Measurements from ENCODE around the gene HSD17B11. TPM values are rescaled to one million over a fixed set of nuclear protein-coding genes. Genes with fewer than 3 reads are reported as not detected.
"Not testable (repeated sequence)": the region's sequence is repeated elsewhere in the genome, so short reads cannot be mapped to it uniquely, and the experiment has no call there.

The HSD17B11 gene
- total and polyA plus RNA-seq, 2 donors (not counting 1 experiment from before 2014, with no cell fraction given): 26.5 to 62.2 TPM

DNA sequence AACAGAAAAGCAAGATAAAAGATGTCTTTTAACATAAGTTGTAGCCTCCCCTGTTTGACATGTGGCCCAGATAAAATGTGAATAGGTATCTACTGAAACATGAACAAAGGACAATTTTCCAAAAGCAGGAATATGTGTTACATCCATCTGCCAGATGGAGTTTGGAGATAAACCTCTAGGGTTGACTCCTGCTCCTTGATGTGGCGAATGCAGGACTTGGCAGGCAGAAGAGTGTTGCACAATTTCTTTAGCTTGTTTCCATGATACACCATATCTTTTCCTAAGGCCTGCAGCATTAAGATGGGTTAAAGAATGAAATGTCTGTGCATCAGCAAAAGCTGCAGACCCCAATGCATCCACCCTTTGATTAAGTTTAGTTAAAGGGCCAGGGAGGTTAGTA is 12.7 kb upstream of the HSD17B11 start:
- H3K27ac ChIP-seq (ENCODE audit: low read length in 2 of 2); H2AFZ ChIP-seq (ENCODE audit: insufficient read depth, low read depth, low read length, poor library complexity, severe bottlenecking); H3K9me3 Mint-ChIP-seq (ENCODE audit: insufficient read depth); H3K4me2 ChIP-seq (replicated peaks; ENCODE audit: low read depth, low read length, poor library complexity, severe bottlenecking); POLR2A ChIA-PET; H3K9ac ChIP-seq (ENCODE audit: low read length); H3K27ac Mint-ChIP-seq; DNase-seq; H3K79me2 ChIP-seq (ENCODE audit: control insufficient read depth, insufficient read depth, low read length); H4K20me1 ChIP-seq (ENCODE audit: control insufficient read depth, insufficient read depth, low read length, poor library complexity, severe bottlenecking); H3K4me3 ChIP-seq (ENCODE audit: control extremely low read depth in 1 of 5, extremely low read depth in 1 of 5, insufficient read depth in 1 of 5, low read depth in 2 of 5, low read length in 4 of 5); H3K27me3 ChIP-seq (replicated peaks in 1 of 4; ENCODE audit: control extremely low read depth in 1 of 4, control insufficient read depth in 3 of 4, insufficient read depth in 4 of 4, low read length in 3 of 4); CTCF ChIA-PET; H3K36me3 ChIP-seq (replicated peaks in 1 of 2; ENCODE audit: control extremely low read depth in 1 of 2, control insufficient read depth in 1 of 2, extremely low read depth in 1 of 2, insufficient read depth in 2 of 2, low read length in 1 of 2); ATAC-seq (ENCODE audit: low read depth); intact Hi-C loops (cut with micrococcal nuclease); H3K27me3 Mint-ChIP-seq; H3K4me3 Mint-ChIP-seq: not testable (repeated sequence)
- peaks cover 0 to 14% (median 0%) of the 10 kb centered on the region in 3 donors for H3K9me3 ChIP-seq (ENCODE audit: control extremely low read depth in 1 of 3, control insufficient read depth in 2 of 3, insufficient read depth in 1 of 3, low read length in 2 of 3)
- WGBS (ENCODE audit: insufficient coverage): no CpG with 5 or more reads among the region's 1 CpG
- H3K4me1 Mint-ChIP-seq: peaks cover 18% of the 10 kb centered on the region
- peaks cover 10 to 13% of the 10 kb centered on the region in 2 donors for H3K4me1 ChIP-seq (ENCODE audit: control insufficient read depth in 2 of 2, insufficient read depth in 2 of 2, low read length in 2 of 2)

DNA sequence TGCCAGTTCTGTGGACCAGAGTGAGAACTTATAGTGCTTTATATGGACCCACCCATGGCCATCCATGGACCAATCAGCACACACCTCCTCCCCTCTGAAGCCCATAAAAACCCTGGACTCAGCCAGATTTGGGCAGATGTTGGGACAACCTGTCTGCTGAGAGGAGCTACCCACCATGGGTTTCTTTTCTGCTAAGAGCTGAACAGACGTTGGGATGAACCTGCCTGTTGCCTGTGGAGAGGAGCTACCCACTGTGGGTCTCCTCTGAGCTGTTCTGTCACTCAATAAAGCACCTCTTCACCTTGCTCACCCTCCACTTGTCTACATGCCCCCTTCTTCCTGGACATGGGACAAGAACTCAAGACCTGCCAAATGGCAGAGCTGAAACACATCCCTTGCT is 9.0 kb upstream of the HSD17B11 start:
- intact Hi-C loops (cut with micrococcal nuclease): no loop called here
- Histone ChIP-seq H3K4me1 (ENCODE audit: control insufficient read depth in 2 of 2, insufficient read depth in 2 of 2, low read length in 2 of 2) (no peaks in the 10 kb centered on the region), H3K9me3 (ENCODE audit: control extremely low read depth in 1 of 3, control insufficient read depth in 2 of 3, insufficient read depth in 1 of 3, low read length in 2 of 3) (peaks cover 0 to 14% (median 0%) of the 10 kb centered on the region in 3 donors), H2AFZ (ENCODE audit: insufficient read depth, low read depth, low read length, poor library complexity, severe bottlenecking) (no peak overlapping the region), H3K79me2 (ENCODE audit: control insufficient read depth, insufficient read depth, low read length) (no peaks in the 10 kb centered on the region), H3K9ac (ENCODE audit: low read length) (no peak overlapping the region), H3K27ac (ENCODE audit: low read length in 2 of 2) (no peak overlapping the region), H3K4me3 (ENCODE audit: control extremely low read depth in 1 of 5, extremely low read depth in 1 of 5, insufficient read depth in 1 of 5, low read depth in 2 of 5, low read length in 4 of 5) (no peak overlapping the region), H4K20me1 (ENCODE audit: control insufficient read depth, insufficient read depth, low read length, poor library complexity, severe bottlenecking) (no peaks in the 10 kb centered on the region), H3K27me3 (replicated peaks in 1 of 4; ENCODE audit: control extremely low read depth in 1 of 4, control insufficient read depth in 3 of 4, insufficient read depth in 4 of 4, low read length in 3 of 4) (no peaks in the 10 kb centered on the region), H3K36me3 (replicated peaks in 1 of 2; ENCODE audit: control extremely low read depth in 1 of 2, control insufficient read depth in 1 of 2, extremely low read depth in 1 of 2, insufficient read depth in 2 of 2, low read length in 1 of 2) (no peaks in the 10 kb centered on the region), H3K4me2 (replicated peaks; ENCODE audit: low read depth, low read length, poor library complexity, severe bottlenecking) (no peak overlapping the region)
- CTCF ChIA-PET: interaction anchor here (1.1 kb wide), 1 partner anchor 44 kb away, joined by 3 read pairs; no protein-coding TSS in a partner anchor
- POLR2A ChIA-PET: interaction anchor here (0.7 kb wide), 1 partner anchor 8 kb away, joined by 3 read pairs; no protein-coding TSS in a partner anchor
- Mint-ChIP-seq H3K27me3 (no peaks in the 10 kb centered on the region), H3K4me3 (no peak overlapping the region), H3K27ac (no peak overlapping the region), H3K4me1 (no peaks in the 10 kb centered on the region), H3K9me3 (ENCODE audit: insufficient read depth) (no peaks in the 10 kb centered on the region)
- WGBS (ENCODE audit: insufficient coverage): 85% methylated on average over 1 of the region's 1 CpG
- TF ChIP-seq, protein P1, sequence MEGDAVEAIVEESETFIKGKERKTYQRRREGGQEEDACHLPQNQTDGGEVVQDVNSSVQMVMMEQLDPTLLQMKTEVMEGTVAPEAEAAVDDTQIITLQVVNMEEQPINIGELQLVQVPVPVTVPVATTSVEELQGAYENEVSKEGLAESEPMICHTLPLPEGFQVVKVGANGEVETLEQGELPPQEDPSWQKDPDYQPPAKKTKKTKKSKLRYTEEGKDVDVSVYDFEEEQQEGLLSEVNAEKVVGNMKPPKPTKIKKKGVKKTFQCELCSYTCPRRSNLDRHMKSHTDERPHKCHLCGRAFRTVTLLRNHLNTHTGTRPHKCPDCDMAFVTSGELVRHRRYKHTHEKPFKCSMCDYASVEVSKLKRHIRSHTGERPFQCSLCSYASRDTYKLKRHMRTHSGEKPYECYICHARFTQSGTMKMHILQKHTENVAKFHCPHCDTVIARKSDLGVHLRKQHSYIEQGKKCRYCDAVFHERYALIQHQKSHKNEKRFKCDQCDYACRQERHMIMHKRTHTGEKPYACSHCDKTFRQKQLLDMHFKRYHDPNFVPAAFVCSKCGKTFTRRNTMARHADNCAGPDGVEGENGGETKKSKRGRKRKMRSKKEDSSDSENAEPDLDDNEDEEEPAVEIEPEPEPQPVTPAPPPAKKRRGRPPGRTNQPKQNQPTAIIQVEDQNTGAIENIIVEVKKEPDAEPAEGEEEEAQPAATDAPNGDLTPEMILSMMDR (IDR thresholded peaks at IDR 0.05): no peak
- no peak for TF ChIP-seq EZH2 (IDR thresholded peaks at IDR 0.05; ENCODE audit: borderline replicate concordance, insufficient read depth, low read depth, low read length, poor library complexity, severe bottlenecking)
- no peak for DNase-seq
- no peak for ATAC-seq (ENCODE audit: low read depth)
